Gastroesophageal sphincter (tissue), 3 donors: ENCODE data around the gene PPARGC1A.

Experiments used
- CTCF ChIP-seq, 4 experiments: fragments of 200-600 bp in 2 of 4; fragments of 450-650 bp in 2 of 4; sonication (generic) in 1 of 4; IDR thresholded peaks; one replicate each; pipeline ENCODE4 v1.5.1; 2017 to 2019; ENCODE audit warnings: antibody characterized with exemption in 4 of 4, mild to moderate bottlenecking in 2 of 4, moderate library complexity in 2 of 4
- POLR2AphosphoS5 ChIP-seq: sonication (generic); formaldehyde crosslinking; IDR thresholded peaks from one replicate; pipeline ENCODE4 v1.6.1; 2017; ENCODE audit warnings: antibody characterized with exemption

DNA sequence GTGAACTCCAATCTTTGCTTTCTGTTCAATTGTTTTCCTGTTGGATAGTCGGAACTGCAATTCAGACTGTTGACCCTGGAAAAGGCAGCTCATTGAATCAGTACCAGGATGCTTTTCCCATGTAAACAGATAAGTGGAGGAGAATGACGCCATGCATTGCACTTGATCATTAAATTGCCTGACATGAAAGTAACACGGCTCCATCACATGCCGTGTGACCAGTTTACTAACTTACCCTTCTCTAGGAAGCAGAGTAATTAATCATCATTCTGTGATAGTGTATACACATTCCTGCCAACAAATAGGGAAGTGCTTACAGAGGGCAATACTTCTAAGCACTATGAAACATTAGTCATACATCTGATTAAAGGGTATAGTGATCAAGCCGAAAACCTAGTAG lies 101.4 kb downstream of the PPARGC1A start:
- TF ChIP-seq CTCF (IDR thresholded peaks at IDR 0.05), result no peak
- TF ChIP-seq POLR2AphosphoS5, result no peak
